Naive thymus-derived CD4-positive, alpha-beta T cell (primary cell): ENCODE data around the gene PLRG1. TPM values are rescaled to one million over a fixed set of nuclear protein-coding genes. Genes with fewer than 3 reads are reported as not detected.

Source experiments
- ATAC-seq: fragments of 150-1000 bp; cut with Tn5 transposase; 2 replicates; pipeline ENCODE4 v1.10.0; 2021; ENCODE audit warnings: mild to moderate bottlenecking, moderate library complexity
- CTCF ChIA-PET: fragments of 350-600 bp; sonication (Branson Sonifier 250); formaldehyde crosslinking; loops from one replicate; lab custom pipeline; 2021; ENCODE audit warnings: antibody characterized with exemption; lab: Charles Lee
- POLR2A ChIA-PET: fragments of 350-600 bp; sonication (Branson Sonifier 250); formaldehyde crosslinking; loops from one replicate; lab custom pipeline; 2021; ENCODE audit warnings: antibody characterized with exemption, inconsistent platforms; lab: Charles Lee
- DNase-seq, 9 donors: peaks; one replicate each; pipeline versions ENCODE4 v3.0.0 to v3.0.0-alpha.2; 2020 to 2022; ENCODE audit warnings: mixed read lengths in 1 of 9
- H3K27ac ChIP-seq: one replicate; pipeline ENCODE4 v1.7.0; 2013; ENCODE audit warnings: mild to moderate bottlenecking, low read depth, low read length, moderate library complexity
- H3K27me3 ChIP-seq, 2 donors: one replicate each; pipeline ENCODE4 v1.7.0; 2013; ENCODE audit warnings: low read length in 2 of 2, mild to moderate bottlenecking in 2 of 2, moderate library complexity in 2 of 2; ENCODE audit not compliant: control insufficient read depth in 2 of 2, insufficient read depth in 2 of 2
- H3K36me3 ChIP-seq, 3 experiments: 1 replicate in 2 of 3; 2 replicates in 1 of 3; pipeline ENCODE4 v1.7.0; 2013; ENCODE audit warnings: low read length in 3 of 3, mild to moderate bottlenecking in 3 of 3, moderate library complexity in 1 of 3; ENCODE audit not compliant: insufficient read depth in 3 of 3, control insufficient read depth in 2 of 3
- H3K4me1 ChIP-seq, 2 donors: one replicate each; pipeline ENCODE4 v1.7.0; 2013; ENCODE audit warnings: low read length in 2 of 2, mild to moderate bottlenecking in 2 of 2, moderate library complexity in 1 of 2; ENCODE audit not compliant: control insufficient read depth in 2 of 2, insufficient read depth in 2 of 2
- H3K4me3 ChIP-seq: 2 replicates; pipeline ENCODE4 v1.7.0; 2013; ENCODE audit warnings: mild to moderate bottlenecking, low read length
- H3K9me3 ChIP-seq, 3 experiments: 1 replicate in 2 of 3; 2 replicates in 1 of 3; pipeline ENCODE4 v1.7.0; 2013; ENCODE audit warnings: low read length in 3 of 3; ENCODE audit not compliant: control insufficient read depth in 2 of 3
- H3K27ac Mint-ChIP-seq, 9 donors: one replicate each; pipeline ENCODE4 v1.8.0; 2020 to 2022; ENCODE audit warnings: mixed read lengths in 9 of 9, mild to moderate bottlenecking in 8 of 9, moderate library complexity in 5 of 9, inconsistent platforms in 2 of 9
- H3K27me3 Mint-ChIP-seq, 5 donors: one replicate each; pipeline ENCODE4 v1.8.0; 2021 to 2022; ENCODE audit warnings: mixed read lengths in 5 of 5, mild to moderate bottlenecking in 1 of 5
- H3K36me3 Mint-ChIP-seq, 5 donors: one replicate each; pipeline ENCODE4 v1.8.0; 2020 to 2022; ENCODE audit warnings: mixed read lengths in 5 of 5, mild to moderate bottlenecking in 3 of 5, inconsistent platforms in 1 of 5
- H3K4me1 Mint-ChIP-seq, 7 donors: one replicate each; pipeline ENCODE4 v1.8.0; 2020 to 2022; ENCODE audit warnings: mixed read lengths in 7 of 7, mild to moderate bottlenecking in 3 of 7, inconsistent platforms in 1 of 7
- H3K4me3 Mint-ChIP-seq, 10 donors: one replicate each; pipeline ENCODE4 v1.8.0; 2020 to 2022; ENCODE audit warnings: mild to moderate bottlenecking in 10 of 10, mixed read lengths in 10 of 10, moderate library complexity in 6 of 10, inconsistent platforms in 2 of 10
- H3K9me3 Mint-ChIP-seq, 11 donors: one replicate each; pipeline ENCODE4 v1.8.0; 2020 to 2022; ENCODE audit warnings: mixed read lengths in 11 of 11, mild to moderate bottlenecking in 4 of 11, inconsistent platforms in 1 of 11, moderate library complexity in 1 of 11
- intact Hi-C, 2 donors: fragments of 100-400 bp; cut with micrococcal nuclease; formaldehyde crosslinking; loops; one replicate each; pipeline ENCODE4 v1.15.1; 2023
- polyA plus RNA-seq, 2 donors: library from polyadenylated mRNA; unstranded; fragments of 300-500 nt; fragmentation: Illumina TruSeq; gene quantifications; one replicate each; pipeline ENCODE4 v1.2.3, GENCODE V29; 2021
- total RNA-seq, 6 experiments: library from RNA in 5 of 6; stranded (reverse) in 5 of 6; gene quantifications; 1 replicate in 5 of 6; 2 replicates in 1 of 6; pipeline ENCODE4 v1.2.3 and lab custom pipeline; 2021 to 2026

PLRG1 gene
- total and polyA plus RNA-seq, 7 experiments from 2014 or later, result 43.6 to 99.4 (median 87.7) TPM

- no peak overlapping the region for H3K4me3 Mint-ChIP-seq
- no peaks in the 10 kb centered on the region for H3K36me3 Mint-ChIP-seq
- H3K9me3 Mint-ChIP-seq, result no peaks in the 10 kb centered on the region
- no peak overlapping the region for H3K27ac ChIP-seq
- H3K4me1 Mint-ChIP-seq, result no peaks in the 10 kb centered on the region
- ChIA-PET POLR2A (no interaction called here), CTCF (no interaction called here)
- no peak overlapping the region for H3K27ac Mint-ChIP-seq
- no peaks in the 10 kb centered on the region for H3K9me3 ChIP-seq
- H3K4me3 ChIP-seq, result no peak overlapping the region
- H3K36me3 ChIP-seq, result no peaks in the 10 kb centered on the region
- no peaks in the 10 kb centered on the region for H3K4me1 ChIP-seq
- DNase-seq (no peak), ATAC-seq (no peak)
- intact Hi-C loops, result no loop called here
- H3K27me3 ChIP-seq, result no peaks in the 10 kb centered on the region
- peaks cover 10 to 31% (median 21%) of the 10 kb centered on the region in 5 donors for H3K27me3 Mint-ChIP-seq
These were observed 41.7 kb upstream of the PLRG1 start for GRCh38 chr4:154591890-154592289.

- Histone ChIP-seq H3K9me3 (no peaks in the 10 kb centered on the region), H3K27ac (no peak within 1 kb of the TSS), H3K4me1 (no peaks in the 10 kb centered on the region), H3K27me3 (no peaks in the 10 kb centered on the region), H3K36me3 (no peaks in the 10 kb centered on the region), H3K4me3 (no peak within 1 kb of the TSS)
- no peak within 1 kb of the TSS for H3K4me3 Mint-ChIP-seq
- H3K4me1 Mint-ChIP-seq, result no peaks in the 10 kb centered on the region
- H3K36me3 Mint-ChIP-seq, result no peaks in the 10 kb centered on the region
- no peaks in the 10 kb centered on the region for H3K9me3 Mint-ChIP-seq
- ChIA-PET CTCF (no interaction called here), POLR2A (no interaction called here)
- DNase-seq (no peak), ATAC-seq (no peak)
- intact Hi-C loops, result no loop called here
- no peak within 1 kb of the TSS for H3K27ac Mint-ChIP-seq
- H3K27me3 Mint-ChIP-seq, result peaks cover 7 to 33% (median 26%) of the 10 kb centered on the region in 5 donors
These were observed 40.3 kb upstream of the PLRG1 start, which contains the start of gene FGA for GRCh38 chr4:154590329-154591006. Gene FGA, minus strand, starts transcription at chr4:154590742. Its CDS starts 55 bp downstream, at chr4:154590687.

- ATAC-seq, result no peak
- no peaks in the 10 kb centered on the region for H3K9me3 Mint-ChIP-seq
- no peaks in the 10 kb centered on the region for H3K4me1 Mint-ChIP-seq
- H3K27me3 ChIP-seq, result no peaks in the 10 kb centered on the region
- H3K36me3 Mint-ChIP-seq, result no peaks in the 10 kb centered on the region
- DNase-seq, result no peak
- intact Hi-C loops, result no loop called here
- no peaks in the 10 kb centered on the region for H3K9me3 ChIP-seq
- H3K27ac ChIP-seq, result no peak overlapping the region
- ChIA-PET CTCF (no interaction called here), POLR2A (no interaction called here)
- H3K27me3 Mint-ChIP-seq, result peaks cover 7 to 39% (median 26%) of the 10 kb centered on the region in 5 donors
- H3K36me3 ChIP-seq, result no peaks in the 10 kb centered on the region
- H3K27ac Mint-ChIP-seq, result no peak overlapping the region
- H3K4me3 ChIP-seq, result no peak overlapping the region
- no peaks in the 10 kb centered on the region for H3K4me1 ChIP-seq
- no peak overlapping the region for H3K4me3 Mint-ChIP-seq
These were observed 39.3 kb upstream of the PLRG1 start for GRCh38 chr4:154589296-154590197.

GRCh38 chr4:154588198-154588597, 38.0 kb upstream of the PLRG1 start:
- Mint-ChIP-seq H3K4me3 (no peak overlapping the region), H3K4me1 (no peaks in the 10 kb centered on the region), H3K27ac (no peak overlapping the region), H3K9me3 (no peaks in the 10 kb centered on the region), H3K27me3 (peaks cover 7 to 39% (median 26%) of the 10 kb centered on the region in 5 donors), H3K36me3 (no peaks in the 10 kb centered on the region)
- no peak overlapping the region for H3K27ac ChIP-seq
- no peak for DNase-seq
- H3K9me3 ChIP-seq, result no peaks in the 10 kb centered on the region
- intact Hi-C loops, result no loop called here
- ChIA-PET POLR2A (no interaction called here), CTCF (no interaction called here)
- no peaks in the 10 kb centered on the region for H3K4me1 ChIP-seq
- no peaks in the 10 kb centered on the region for H3K27me3 ChIP-seq
- no peak overlapping the region for H3K4me3 ChIP-seq
- H3K36me3 ChIP-seq, result no peaks in the 10 kb centered on the region
- ATAC-seq, result no peak

- ChIA-PET CTCF (no interaction called here), POLR2A (no interaction called here)
- Mint-ChIP-seq H3K4me3 (no peak overlapping the region), H3K4me1 (no peaks in the 10 kb centered on the region), H3K27me3 (peaks cover 7 to 34% (median 27%) of the 10 kb centered on the region in 5 donors), H3K9me3 (no peaks in the 10 kb centered on the region), H3K36me3 (no peaks in the 10 kb centered on the region), H3K27ac (no peak overlapping the region)
- no peaks in the 10 kb centered on the region for H3K36me3 ChIP-seq
- intact Hi-C loops, result no loop called here
- DNase-seq (no peak), ATAC-seq (no peak)
- H3K9me3 ChIP-seq, result no peaks in the 10 kb centered on the region
- H3K27me3 ChIP-seq, result no peaks in the 10 kb centered on the region
- no peak overlapping the region for H3K4me3 ChIP-seq
- H3K4me1 ChIP-seq, result no peaks in the 10 kb centered on the region
- no peak overlapping the region for H3K27ac ChIP-seq
These were observed 36.3 kb upstream of the PLRG1 start for GRCh38 chr4:154586296-154587033.

- Mint-ChIP-seq H3K9me3 (no peaks in the 10 kb centered on the region), H3K4me3 (no peak overlapping the region), H3K27me3 (peaks cover 7 to 31% (median 27%) of the 10 kb centered on the region in 5 donors), H3K36me3 (no peaks in the 10 kb centered on the region), H3K4me1 (no peaks in the 10 kb centered on the region), H3K27ac (no peak overlapping the region)
- ChIA-PET POLR2A (no interaction called here), CTCF (interaction anchor here (0.6 kb wide), 1 partner anchor 1638 kb away, joined by 3 read pairs; no protein-coding TSS in a partner anchor)
- Histone ChIP-seq H3K27ac (no peak overlapping the region), H3K9me3 (no peaks in the 10 kb centered on the region), H3K27me3 (no peaks in the 10 kb centered on the region), H3K4me3 (no peak overlapping the region), H3K4me1 (no peaks in the 10 kb centered on the region), H3K36me3 (no peaks in the 10 kb centered on the region)
- ATAC-seq (no peak), DNase-seq (no peak)
- intact Hi-C loops, result no loop called here
These were observed 35.3 kb upstream of the PLRG1 start for GRCh38 chr4:154585369-154586018.
